Endometrium (tissue), 2 donors: ENCODE results near the gene GSS.

Source experiments
- FAIRE-seq: peaks from 2 replicates; lab custom pipeline; 2012; peaks lifted over from hg19 to GRCh38; lab: Jason Lieb, UNC
- donor health status: control.
- donor health status: control.

GSS gene

GRCh38 chr20:34955231-34956040, at the start of gene GSS, which contains the start of gene MYH7B:
TSS of gene GSS (minus strand) at chr20:34955806. CDS start at chr20:34951852, 3,954 bp downstream.
TSS of gene MYH7B (plus strand) at chr20:34955868. CDS start at chr20:34978006, 22,138 bp downstream.
- FAIRE-seq, result peak; percentile 81

- no peak for FAIRE-seq
Observed at GRCh38 chr20:35004749-35005462, 49.3 kb upstream of the GSS start.

GRCh38 chr20:35004051-35004725, 48.6 kb upstream of the GSS start:
- no peak for FAIRE-seq

GRCh38 chr20:35003211-35004031, 47.8 kb upstream of the GSS start:
- FAIRE-seq, result no peak

- no peak for FAIRE-seq
Observed at GRCh38 chr20:35002426-35003210, 47.0 kb upstream of the GSS start.

- FAIRE-seq, result no peak
Observed at GRCh38 chr20:35001596-35002362, 46.2 kb upstream of the GSS start.

GRCh38 chr20:35000922-35001595, 45.5 kb upstream of the GSS start:
- no peak for FAIRE-seq

GRCh38 chr20:35000311-35000921, 44.8 kb upstream of the GSS start:
- no peak for FAIRE-seq

- FAIRE-seq, result no peak
Observed at GRCh38 chr20:34999782-35000181, 44.2 kb upstream of the GSS start.

GRCh38 chr20:34999021-34999451, 43.4 kb upstream of the GSS start:
- no peak for FAIRE-seq

- FAIRE-seq, result no peak
Observed at GRCh38 chr20:34998331-34998950, 42.8 kb upstream of the GSS start.

- no peak for FAIRE-seq
Observed at GRCh38 chr20:34997774-34998173, 42.2 kb upstream of the GSS start.

- FAIRE-seq, result no peak
Observed at GRCh38 chr20:34997131-34997561, 41.5 kb upstream of the GSS start.

GRCh38 chr20:34996243-34997028, 40.8 kb upstream of the GSS start:
- no peak for FAIRE-seq

GRCh38 chr20:34995696-34996095, 40.1 kb upstream of the GSS start:
- no peak for FAIRE-seq

- FAIRE-seq, result no peak
Observed at GRCh38 chr20:34995192-34995591, 39.6 kb upstream of the GSS start.

- FAIRE-seq, result no peak
Observed at GRCh38 chr20:34994509-34995131, 39.0 kb upstream of the GSS start.
